HepG2 (cell line): ENCODE measurements around the gene ACTR1A. TPM values are rescaled to one million over a fixed set of nuclear protein-coding genes. Genes with fewer than 3 reads are reported as not detected.

Experiments
- ADNP ChIP-seq: sonication (generic); formaldehyde crosslinking; IDR thresholded peaks from 2 replicates; pipeline ENCODE4 v1.4.0; 2020; ENCODE audit warnings: missing genetic modification reagents
- ELF1 ChIP-seq: sonication (generic); formaldehyde crosslinking; IDR thresholded peaks from 2 replicates; pipeline ENCODE4 v1.4.0; 2020; ENCODE audit warnings: missing genetic modification reagents
- FOSL2 ChIP-seq: sonication (generic); formaldehyde crosslinking; IDR thresholded peaks from 2 replicates; pipeline ENCODE4 v1.4.0; 2020; ENCODE audit warnings: missing genetic modification reagents
- HCFC1 ChIP-seq: fragments of 150-350 bp; IDR thresholded peaks from 2 replicates; pipeline ENCODE4 v1.6.1; 2014; ENCODE audit warnings: low read depth, low read length
- HDAC1 ChIP-seq: sonication (generic); formaldehyde crosslinking; IDR thresholded peaks from 2 replicates; pipeline ENCODE4 v1.5.1; 2020; ENCODE audit warnings: mild to moderate bottlenecking, missing genetic modification reagents
- KDM2A ChIP-seq: sonication (generic); formaldehyde crosslinking; IDR thresholded peaks from 2 replicates; pipeline ENCODE4 v1.4.0; 2020; ENCODE audit warnings: low read depth, missing genetic modification reagents, borderline replicate concordance
- POLR2A ChIP-seq, 2 experiments: IDR thresholded peaks; 2 replicates each; pipeline ENCODE4 v1.6.1; 2011; ENCODE audit warnings: low read depth in 2 of 2, low read length in 2 of 2, mild to moderate bottlenecking in 1 of 2, moderate library complexity in 1 of 2; ENCODE audit not compliant: insufficient read depth in 1 of 2
- POLR2G ChIP-seq: fragments of 200-400 bp; formaldehyde crosslinking; IDR thresholded peaks from 2 replicates; pipeline ENCODE4 v1.6.1; 2018; ENCODE audit warnings: mild to moderate bottlenecking, low read depth, low read length, moderate library complexity
- SNRNP70 ChIP-seq: fragments of 200-400 bp; formaldehyde crosslinking; IDR thresholded peaks from 2 replicates; pipeline ENCODE4 v1.6.1; 2017; ENCODE audit warnings: mild to moderate bottlenecking, low read depth, low read length, moderate library complexity
- SUZ12 ChIP-seq: fragments of 150-350 bp; IDR thresholded peaks from 2 replicates; pipeline ENCODE4 v1.6.1; 2014; ENCODE audit warnings: low read depth, low read length
- ZFX ChIP-seq: sonication (generic); formaldehyde crosslinking; IDR thresholded peaks from 2 replicates; pipeline ENCODE4 v1.4.0; 2020; ENCODE audit warnings: mild to moderate bottlenecking, low read depth, missing genetic modification reagents, moderate library complexity
- ZFY ChIP-seq: sonication (generic); formaldehyde crosslinking; IDR thresholded peaks from 2 replicates; pipeline ENCODE4 v1.4.0; 2020; ENCODE audit warnings: missing genetic modification reagents
- ZNF235 ChIP-seq: sonication (generic); formaldehyde crosslinking; IDR thresholded peaks from 2 replicates; pipeline ENCODE4 v1.8.1; 2023; ENCODE audit warnings: mild to moderate bottlenecking, missing genetic modification reagents, borderline replicate concordance
- ZNF543 ChIP-seq: sonication (generic); formaldehyde crosslinking; IDR thresholded peaks from 2 replicates; pipeline ENCODE4 v1.4.0; 2020; ENCODE audit warnings: mild to moderate bottlenecking, missing genetic modification reagents
- ZNF619 ChIP-seq: sonication (generic); formaldehyde crosslinking; IDR thresholded peaks from 2 replicates; pipeline ENCODE4 v1.4.0; 2020; ENCODE audit warnings: mild to moderate bottlenecking, missing genetic modification reagents
- ZNF747 ChIP-seq: sonication (generic); formaldehyde crosslinking; IDR thresholded peaks from 2 replicates; pipeline ENCODE4 v1.8.1; 2023; ENCODE audit warnings: missing genetic modification reagents, mild to moderate bottlenecking, borderline replicate concordance
- ZNF782 ChIP-seq: sonication (generic); formaldehyde crosslinking; IDR thresholded peaks from 2 replicates; pipeline ENCODE4 v1.4.0; 2020; ENCODE audit warnings: missing genetic modification reagents, mild to moderate bottlenecking, borderline replicate concordance
- polyA plus RNA-seq, 8 experiments: library from polyadenylated mRNA; depleted of rRNA in 3 of 8; stranded (reverse) in 7 of 8; unstranded in 1 of 8; fragments of >200 nt; fragmentation: Illumina TruSeq in 4 of 8; extraction: Trizol in 4 of 8; gene quantifications; 2 replicates each; pipeline versions ENCODE4 v1.2.1 to v1.2.3, GENCODE V29; 2011 to 2016; ENCODE audit warnings: low read depth in 4 of 8, missing spikeins in 1 of 8, mixed read lengths in 1 of 8; ENCODE audit not compliant: insufficient read depth in 1 of 8
- total RNA-seq, 5 experiments: library from RNA; depleted of rRNA; stranded (reverse); fragments of >200 nt; fragmentation: Illumina TruSeq; extraction: Trizol; gene quantifications; 2 replicates each; pipeline ENCODE4 v1.2.3, GENCODE V29; 2016; ENCODE audit warnings: low read depth in 1 of 5
- TF ChIP-seq, protein P1 (sequence below): IDR thresholded peaks from 2 replicates; pipeline ENCODE4 v1.6.1; 2016
- TF ChIP-seq, protein P2 (sequence below): sonication (generic); formaldehyde crosslinking; IDR thresholded peaks from 2 replicates; pipeline ENCODE4 v1.5.0; 2020; ENCODE audit warnings: missing genetic modification reagents
- TF ChIP-seq, protein P3 (sequence below): sonication (generic); formaldehyde crosslinking; IDR thresholded peaks from 2 replicates; pipeline ENCODE4 v1.8.1; 2023; ENCODE audit warnings: mild to moderate bottlenecking, moderate library complexity, missing genetic modification reagents
- TF ChIP-seq, protein P4 (sequence below): IDR thresholded peaks from 2 replicates; pipeline ENCODE4 v1.6.1; 2016; ENCODE audit warnings: missing compliant biosample characterization, missing genetic modification reagents, borderline replicate concordance
- TF ChIP-seq, protein P5 (sequence below): IDR thresholded peaks from 2 replicates; pipeline ENCODE4 v1.6.1; 2012; ENCODE audit warnings: low read depth, low read length, improper control_type of control experiment

ACTR1A gene
- total and polyA plus RNA-seq, 2 of the 13 experiments (the other 11 are each of a cell fraction or from before 2014, with no cell fraction given): 59.6 to 62.8 TPM

DNA sequence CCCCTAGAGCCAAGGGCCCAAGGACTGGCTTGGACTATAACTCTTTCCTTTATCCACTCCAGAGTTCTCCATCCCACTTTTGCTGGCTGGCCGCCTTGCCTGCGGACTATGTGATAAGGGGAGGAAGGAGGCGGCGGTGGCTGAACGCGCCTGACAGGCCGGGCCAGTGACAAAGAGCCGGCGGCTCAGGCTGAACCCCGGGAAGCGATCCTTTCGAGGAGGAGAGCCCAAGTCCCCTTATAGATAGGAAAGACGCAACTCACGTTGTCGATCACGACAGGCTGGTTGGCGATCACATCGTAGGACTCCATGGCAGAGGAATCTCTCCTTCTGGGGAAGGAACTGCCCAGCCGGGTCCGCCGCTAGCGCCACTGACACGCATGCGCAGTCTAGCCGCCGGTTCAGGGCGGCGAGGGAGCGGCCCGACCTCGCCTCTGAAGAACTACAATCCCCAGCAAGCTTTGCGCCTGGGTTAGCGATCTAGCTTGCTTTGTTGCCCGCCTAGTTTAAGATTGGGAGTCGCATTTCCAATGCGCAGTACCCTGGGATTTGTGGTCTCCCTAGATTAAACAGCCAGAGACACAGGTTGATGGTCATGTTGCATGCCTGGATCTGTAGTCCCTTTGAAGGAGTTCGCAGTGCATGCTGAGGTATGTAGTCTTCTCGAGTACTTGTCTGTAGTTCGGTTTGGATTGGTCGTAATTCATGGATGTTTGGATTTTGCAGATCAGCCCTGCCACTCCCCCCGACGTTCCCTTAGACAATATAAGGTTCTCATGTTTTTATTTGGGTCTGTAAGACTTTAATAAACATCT, at the start of gene ACTR1A (continued):
- TF ChIP-seq SNRNP70 (no peak), FOSL2 (peak; percentile 35; the same call in 1 of the 2 replicates), ZNF747 (no peak), POLR2A (IDR thresholded peaks at IDR 0.05; ENCODE audit: insufficient read depth in 1 of 2, low read depth in 2 of 2, low read length in 2 of 2) (peak; percentile 50 to 55; a peak in 2 of 4 replicates), ZFX (CRISPR knock-in tag) (peak; percentile 94), HCFC1 (peak; percentile 95), POLR2G (0 out of 2 replicates have a peak, but pooled peaks have one; percentile 59), HDAC1 (CRISPR knock-in tag) (peak; percentile 57; the same call in 1 of the 2 replicates), ZNF782 (peak; percentile 45; the same call in 1 of the 2 replicates), ZNF619 (CRISPR knock-in tag) (0 out of 2 replicates have a peak, but pooled peaks have one; percentile 26), ADNP (CRISPR knock-in tag) (no peak), ZNF235 (CRISPR knock-in tag) (no peak), ZNF543 (CRISPR knock-in tag) (no peak), SUZ12 (peak; percentile 85), ELF1 (peak; percentile 59; the same call in 1 of the 2 replicates), ZFY (peak; percentile 85), KDM2A (0 out of 2 replicates have a peak, but pooled peaks have one; percentile 49)
- TF ChIP-seq, protein P1, sequence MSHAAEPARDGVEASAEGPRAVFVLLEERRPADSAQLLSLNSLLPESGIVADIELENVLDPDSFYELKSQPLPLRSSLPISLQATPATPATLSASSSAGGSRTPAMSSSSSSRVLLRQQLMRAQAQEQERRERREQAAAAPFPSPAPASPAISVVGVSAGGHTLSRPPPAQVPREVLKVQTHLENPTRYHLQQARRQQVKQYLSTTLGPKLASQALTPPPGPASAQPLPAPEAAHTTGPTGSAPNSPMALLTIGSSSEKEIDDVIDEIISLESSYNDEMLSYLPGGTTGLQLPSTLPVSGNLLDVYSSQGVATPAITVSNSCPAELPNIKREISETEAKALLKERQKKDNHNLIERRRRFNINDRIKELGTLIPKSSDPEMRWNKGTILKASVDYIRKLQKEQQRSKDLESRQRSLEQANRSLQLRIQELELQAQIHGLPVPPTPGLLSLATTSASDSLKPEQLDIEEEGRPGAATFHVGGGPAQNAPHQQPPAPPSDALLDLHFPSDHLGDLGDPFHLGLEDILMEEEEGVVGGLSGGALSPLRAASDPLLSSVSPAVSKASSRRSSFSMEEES (CRISPR knock-in tag): peak; percentile 12; the same call in 1 of the 2 replicates
- TF ChIP-seq, protein P2, sequence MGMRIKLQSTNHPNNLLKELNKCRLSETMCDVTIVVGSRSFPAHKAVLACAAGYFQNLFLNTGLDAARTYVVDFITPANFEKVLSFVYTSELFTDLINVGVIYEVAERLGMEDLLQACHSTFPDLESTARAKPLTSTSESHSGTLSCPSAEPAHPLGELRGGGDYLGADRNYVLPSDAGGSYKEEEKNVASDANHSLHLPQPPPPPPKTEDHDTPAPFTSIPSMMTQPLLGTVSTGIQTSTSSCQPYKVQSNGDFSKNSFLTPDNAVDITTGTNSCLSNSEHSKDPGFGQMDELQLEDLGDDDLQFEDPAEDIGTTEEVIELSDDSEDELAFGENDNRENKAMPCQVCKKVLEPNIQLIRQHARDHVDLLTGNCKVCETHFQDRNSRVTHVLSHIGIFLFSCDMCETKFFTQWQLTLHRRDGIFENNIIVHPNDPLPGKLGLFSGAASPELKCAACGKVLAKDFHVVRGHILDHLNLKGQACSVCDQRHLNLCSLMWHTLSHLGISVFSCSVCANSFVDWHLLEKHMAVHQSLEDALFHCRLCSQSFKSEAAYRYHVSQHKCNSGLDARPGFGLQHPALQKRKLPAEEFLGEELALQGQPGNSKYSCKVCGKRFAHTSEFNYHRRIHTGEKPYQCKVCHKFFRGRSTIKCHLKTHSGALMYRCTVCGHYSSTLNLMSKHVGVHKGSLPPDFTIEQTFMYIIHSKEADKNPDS (CRISPR knock-in tag): no peak
- TF ChIP-seq, protein P3, sequence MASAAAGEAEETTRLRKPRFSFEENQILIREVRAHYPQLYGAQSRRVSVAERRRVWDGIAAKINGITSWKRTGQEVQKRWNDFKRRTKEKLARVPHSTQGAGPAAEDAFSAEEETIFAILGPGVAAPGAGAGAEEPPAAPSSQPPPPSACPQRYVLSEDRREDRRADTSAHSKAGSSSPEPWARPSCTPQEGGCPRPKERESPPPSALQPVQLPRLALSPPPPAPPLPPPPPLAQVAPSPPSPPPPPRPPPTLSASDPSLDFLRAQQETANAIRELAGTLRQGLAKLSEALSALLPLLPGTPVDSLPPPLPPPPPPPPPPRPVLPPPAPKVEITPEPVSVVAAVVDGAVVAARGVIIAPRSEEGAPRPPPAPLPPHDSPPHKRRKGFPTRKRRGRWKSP: peak; percentile 22; the same call in 1 of the 2 replicates
- TF ChIP-seq, protein P4, sequence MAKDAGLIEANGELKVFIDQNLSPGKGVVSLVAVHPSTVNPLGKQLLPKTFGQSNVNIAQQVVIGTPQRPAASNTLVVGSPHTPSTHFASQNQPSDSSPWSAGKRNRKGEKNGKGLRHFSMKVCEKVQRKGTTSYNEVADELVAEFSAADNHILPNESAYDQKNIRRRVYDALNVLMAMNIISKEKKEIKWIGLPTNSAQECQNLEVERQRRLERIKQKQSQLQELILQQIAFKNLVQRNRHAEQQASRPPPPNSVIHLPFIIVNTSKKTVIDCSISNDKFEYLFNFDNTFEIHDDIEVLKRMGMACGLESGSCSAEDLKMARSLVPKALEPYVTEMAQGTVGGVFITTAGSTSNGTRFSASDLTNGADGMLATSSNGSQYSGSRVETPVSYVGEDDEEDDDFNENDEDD: peak; percentile 55; the same call in 1 of the 2 replicates
- TF ChIP-seq, protein P5, sequence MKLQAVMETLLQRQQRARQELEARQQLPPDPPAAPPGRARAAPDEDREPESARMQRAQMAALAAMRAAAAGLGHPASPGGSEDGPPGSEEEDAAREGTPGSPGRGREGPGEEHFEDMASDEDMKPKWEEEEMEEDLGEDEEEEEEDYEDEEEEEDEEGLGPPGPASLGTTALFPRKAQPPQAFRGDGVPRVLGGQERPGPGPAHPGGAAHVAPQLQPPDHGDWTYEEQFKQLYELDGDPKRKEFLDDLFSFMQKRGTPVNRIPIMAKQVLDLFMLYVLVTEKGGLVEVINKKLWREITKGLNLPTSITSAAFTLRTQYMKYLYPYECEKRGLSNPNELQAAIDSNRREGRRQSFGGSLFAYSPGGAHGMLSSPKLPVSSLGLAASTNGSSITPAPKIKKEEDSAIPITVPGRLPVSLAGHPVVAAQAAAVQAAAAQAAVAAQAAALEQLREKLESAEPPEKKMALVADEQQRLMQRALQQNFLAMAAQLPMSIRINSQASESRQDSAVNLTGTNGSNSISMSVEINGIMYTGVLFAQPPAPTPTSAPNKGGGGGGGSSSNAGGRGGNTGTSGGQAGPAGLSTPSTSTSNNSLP: peak; percentile 74
